PFSK-1 (cell line): Measurements from ENCODE around the gene FLT4.

Source experiments
- FOXP2 ChIP-seq: optimal IDR thresholded peaks from 2 replicates; pipeline ENCODE3; 2011; ENCODE audit warnings: borderline replicate concordance, control low read depth, inconsistent platforms; ENCODE audit not compliant: insufficient read depth; ENCODE audit errors: extremely low read length, extremely low read depth
- POLR2AphosphoS5 ChIP-seq: IDR thresholded peaks from 2 replicates; pipeline ENCODE4 v1.6.1; 2012; ENCODE audit warnings: low read depth, mild to moderate bottlenecking, control low read depth, low read length, moderate library complexity
- REST ChIP-seq, 2 experiments: IDR thresholded peaks; 2 replicates each; pipeline versions ENCODE4 v1.6.1 to v1.8.0; 2011 to 2012; ENCODE audit warnings: low read depth in 2 of 2, low read length in 2 of 2, control low read depth in 1 of 2, inconsistent platforms in 1 of 2, mild to moderate bottlenecking in 1 of 2, moderate library complexity in 1 of 2; ENCODE audit not compliant: insufficient read depth in 1 of 2
- SIN3A ChIP-seq: IDR thresholded peaks from 2 replicates; pipeline ENCODE4 v1.6.1; 2012; ENCODE audit warnings: mild to moderate bottlenecking, low read length, moderate library complexity, borderline replicate concordance; ENCODE audit not compliant: insufficient read depth
- TAF1 ChIP-seq: IDR thresholded peaks from 2 replicates; pipeline ENCODE4 v1.6.1; 2012; ENCODE audit warnings: low read length, control low read depth, borderline replicate concordance; ENCODE audit not compliant: insufficient read depth

GRCh38 chr5:180670586-180671359 is 21.4 kb upstream of the FLT4 start:
- TF ChIP-seq POLR2AphosphoS5 (no peak), TAF1 (no peak), SIN3A (no peak), REST (IDR thresholded peaks at IDR 0.05; ENCODE audit: insufficient read depth in 1 of 2, low read depth in 2 of 2, low read length in 2 of 2) (no peak), FOXP2 (no peak)
